Activated B cell treated with CpG ODN at 0.5 μM for 24 hours (primary cell): ENCODE results near the gene FOXL1. TPM values are rescaled to one million over a fixed set of nuclear protein-coding genes. Genes with fewer than 3 reads are reported as not detected.

Experiments
- ATAC-seq: fragments of 200-7000 bp; cut with Tn5 transposase; one replicate; pipeline ENCODE4 v1.10.0; 2021; ENCODE audit warnings: low read depth, mild to moderate bottlenecking, moderate library complexity
- CTCF ChIA-PET: fragments of 350-600 bp; sonication (Branson Sonifier 250); formaldehyde crosslinking; loops from one replicate; lab custom pipeline; 2021; ENCODE audit warnings: antibody characterized with exemption; lab: Charles Lee
- POLR2A ChIA-PET: fragments of 350-600 bp; sonication (Branson Sonifier 250); formaldehyde crosslinking; loops from one replicate; lab custom pipeline; 2021; ENCODE audit warnings: antibody characterized with exemption; lab: Charles Lee
- DNase-seq: peaks from one replicate; pipeline ENCODE4 v3.0.0; 2022
- H3K27ac Mint-ChIP-seq: one replicate; pipeline ENCODE4 v1.8.0; 2020; ENCODE audit warnings: mixed read lengths
- H3K27me3 Mint-ChIP-seq: one replicate; pipeline ENCODE4 v1.8.0; 2021; ENCODE audit warnings: mixed read lengths
- H3K36me3 Mint-ChIP-seq: one replicate; pipeline ENCODE4 v1.8.0; 2021; ENCODE audit warnings: low read depth, mixed read lengths
- H3K4me1 Mint-ChIP-seq: one replicate; pipeline ENCODE4 v1.8.0; 2021; ENCODE audit warnings: mixed read lengths
- H3K4me3 Mint-ChIP-seq: one replicate; pipeline ENCODE4 v1.8.0; 2020; ENCODE audit warnings: mild to moderate bottlenecking, mixed read lengths
- H3K9me3 Mint-ChIP-seq: one replicate; pipeline ENCODE4 v1.8.0; 2020; ENCODE audit warnings: mixed read lengths
- CTCF ChIP-seq: fragments of 200-600 bp; IDR thresholded peaks from one replicate; pipeline ENCODE4 v1.8.0; 2022; ENCODE audit warnings: antibody characterized with exemption, mild to moderate bottlenecking
- intact Hi-C: fragments of 100-400 bp; cut with micrococcal nuclease; formaldehyde crosslinking; loops from one replicate; pipeline ENCODE4 v1.15.1; 2024
- total RNA-seq: library from RNA; stranded (reverse); gene quantifications from 2 replicates; pipeline ENCODE4 v1.2.3, GENCODE V29; 2022

Gene FOXL1
- total RNA-seq, 1 donor from 2014 or later: not detected

GRCh38 chr16:86625029-86625428, 46.7 kb downstream of the FOXL1 start:
- intact Hi-C loops: no loop called here
- POLR2A ChIA-PET: no interaction called here

GRCh38 chr16:86625821-86626220, 47.5 kb downstream of the FOXL1 start:
- ATAC-seq (no peak), DNase-seq (no peak)
- ChIA-PET POLR2A (no interaction called here), CTCF (no interaction called here)
- Mint-ChIP-seq H3K9me3 (no peaks in the 10 kb centered on the region), H3K4me3 (no peak overlapping the region), H3K36me3 (no peaks in the 10 kb centered on the region), H3K27ac (no peak overlapping the region), H3K4me1 (no peaks in the 10 kb centered on the region), H3K27me3 (no peaks in the 10 kb centered on the region)
- intact Hi-C loops: no loop called here
- no peak for TF ChIP-seq CTCF

More at GRCh38 chr16:86625029-86625428, 46.7 kb downstream of the FOXL1 start:
- ATAC-seq (no peak), DNase-seq (no peak)
- no peak for TF ChIP-seq CTCF
- Mint-ChIP-seq H3K36me3 (no peaks in the 10 kb centered on the region), H3K4me3 (no peak overlapping the region), H3K27me3 (no peaks in the 10 kb centered on the region), H3K9me3 (no peaks in the 10 kb centered on the region), H3K4me1 (no peaks in the 10 kb centered on the region), H3K27ac (no peak overlapping the region)
- CTCF ChIA-PET: no interaction called here

GRCh38 chr16:86626284-86626683, 47.9 kb downstream of the FOXL1 start:
- Mint-ChIP-seq H3K27ac (no peak overlapping the region), H3K27me3 (no peaks in the 10 kb centered on the region), H3K9me3 (no peaks in the 10 kb centered on the region), H3K36me3 (no peaks in the 10 kb centered on the region), H3K4me1 (peaks cover 2% of the 10 kb centered on the region), H3K4me3 (no peak overlapping the region)
- ATAC-seq (no peak), DNase-seq (no peak)
- intact Hi-C loops: no loop called here
- POLR2A ChIA-PET: no interaction called here
- CTCF ChIA-PET: no interaction called here
- no peak for TF ChIP-seq CTCF

- POLR2A ChIA-PET: no interaction called here
- no peaks in the 10 kb centered on the region for H3K9me3 Mint-ChIP-seq
- no peak overlapping the region for H3K27ac Mint-ChIP-seq
- peaks cover 3% of the 10 kb centered on the region for H3K27me3 Mint-ChIP-seq
- TF ChIP-seq CTCF: no peak
- ATAC-seq (no peak), DNase-seq (no peak)
- CTCF ChIA-PET: no interaction called here
- no peak overlapping the region for H3K4me3 Mint-ChIP-seq
- H3K36me3 Mint-ChIP-seq: no peaks in the 10 kb centered on the region
- intact Hi-C loops: no loop called here
- H3K4me1 Mint-ChIP-seq: peaks cover 7% of the 10 kb centered on the region
Observed at GRCh38 chr16:86626966-86627365, 48.6 kb downstream of the FOXL1 start.

GRCh38 chr16:86628614-86629013, 50.3 kb downstream of the FOXL1 start:
- no peak for TF ChIP-seq CTCF
- Mint-ChIP-seq H3K4me1 (peaks cover 7% of the 10 kb centered on the region), H3K9me3 (no peaks in the 10 kb centered on the region), H3K27me3 (peaks cover 9% of the 10 kb centered on the region), H3K4me3 (no peak overlapping the region), H3K27ac (no peak overlapping the region), H3K36me3 (no peaks in the 10 kb centered on the region)
- intact Hi-C loops: no loop called here
- no peak for DNase-seq
- ChIA-PET CTCF (no interaction called here), POLR2A (no interaction called here)
- no peak for ATAC-seq
